GM19025 (cell line): Measurements from ENCODE around the gene ERO1A.

Experiments
- ATAC-seq: cut with Tn5 transposase; IDR thresholded peaks from one replicate; pipeline ENCODE4 v1.9.1; 2021; ENCODE audit warnings: mild to moderate bottlenecking, low read depth, moderate library complexity; ENCODE audit not compliant: unreplicated experiment

Gene ERO1A

GRCh38 chr14:52701223-52701622, 5.9 kb upstream of the ERO1A start:
- no peak for ATAC-seq

GRCh38 chr14:52700701-52701172, 5.4 kb upstream of the ERO1A start:
- ATAC-seq = no peak

GRCh38 chr14:52694761-52695480, 437 bp downstream of the ERO1A start:
- ATAC-seq = peak; percentile 37

- ATAC-seq = no peak
These were observed 1.8 kb downstream of the ERO1A start for GRCh38 chr14:52693532-52693931.

- no peak for ATAC-seq
These were observed 2.3 kb downstream of the ERO1A start for GRCh38 chr14:52693036-52693435.

GRCh38 chr14:52692248-52692962, 3.0 kb downstream of the ERO1A start:
- ATAC-seq = no peak

- ATAC-seq = no peak
These were observed 4.2 kb downstream of the ERO1A start for GRCh38 chr14:52690983-52691760.

GRCh38 chr14:52686176-52686575, 9.2 kb downstream of the ERO1A start:
- ATAC-seq = no peak

GRCh38 chr14:52683985-52684520, 11.3 kb downstream of the ERO1A start:
- ATAC-seq = no peak

- ATAC-seq = no peak
These were observed 16.8 kb downstream of the ERO1A start for GRCh38 chr14:52678591-52678990.

GRCh38 chr14:52663850-52664249, 31.5 kb downstream of the ERO1A start:
- ATAC-seq = no peak

- ATAC-seq = no peak
These were observed 34.0 kb downstream of the ERO1A start for GRCh38 chr14:52661314-52661713.

- ATAC-seq = no peak
These were observed 34.5 kb downstream of the ERO1A start for GRCh38 chr14:52660832-52661231.

GRCh38 chr14:52660325-52660724, 35.0 kb downstream of the ERO1A start:
- ATAC-seq = no peak

- ATAC-seq = no peak
These were observed 38.5 kb downstream of the ERO1A start for GRCh38 chr14:52656905-52657304.

GRCh38 chr14:52650774-52651173, 44.6 kb downstream of the ERO1A start:
- no peak for ATAC-seq

GRCh38 chr14:52649511-52649910, 45.8 kb downstream of the ERO1A start:
- no peak for ATAC-seq

GRCh38 chr14:52641745-52642144, 53.6 kb downstream of the ERO1A start:
- ATAC-seq = no peak

GRCh38 chr14:52640137-52640536, 55.2 kb downstream of the ERO1A start:
- no peak for ATAC-seq

GRCh38 chr14:52619687-52620086, 75.7 kb downstream of the ERO1A start:
- ATAC-seq = no peak

GRCh38 chr14:52618602-52619001, 76.8 kb downstream of the ERO1A start:
- no peak for ATAC-seq
